B cell (primary cell): ENCODE results near the gene DDAH1. TPM values are rescaled to one million over a fixed set of nuclear protein-coding genes. Genes with fewer than 3 reads are reported as not detected.

Experiments used
- ATAC-seq: fragments of 200-7000 bp; cut with Tn5 transposase; one replicate; pipeline ENCODE4 v1.10.0; 2021; ENCODE audit warnings: low read depth, mild to moderate bottlenecking, moderate number of reproducible peaks, moderate library complexity
- CTCF ChIA-PET: fragments of 350-600 bp; sonication (Branson Sonifier 250); formaldehyde crosslinking; loops from one replicate; lab custom pipeline; 2021; ENCODE audit warnings: antibody characterized with exemption, inconsistent platforms; lab: Charles Lee
- POLR2A ChIA-PET: fragments of 350-600 bp; sonication (Branson Sonifier 250); formaldehyde crosslinking; loops from one replicate; lab custom pipeline; 2021; ENCODE audit warnings: antibody characterized with exemption; lab: Charles Lee
- DNase-seq: peaks from one replicate; pipeline ENCODE4 v3.0.0; 2013
- H2AFZ ChIP-seq: 2 replicates; pipeline ENCODE4 v1.6.1; 2012; ENCODE audit warnings: mild to moderate bottlenecking, low read depth, low read length; ENCODE audit not compliant: insufficient read depth, poor library complexity, severe bottlenecking
- H3K27ac ChIP-seq, 2 donors: 1 replicate in 1 of 2; 2 replicates in 1 of 2; pipeline ENCODE4 v1.5.1; 2012 to 2013; ENCODE audit warnings: low read length in 2 of 2, mild to moderate bottlenecking in 2 of 2, moderate library complexity in 1 of 2
- H3K27me3 ChIP-seq, 4 experiments: fragments of 200-600 bp in 1 of 4; sonication (generic) in 1 of 4; replicated peaks in 1 of 4; 1 replicate in 2 of 4; 2 replicates in 2 of 4; pipeline versions ENCODE4 v1.6.1 to v1.7.0; 2013 to 2016; ENCODE audit warnings: low read length in 3 of 4, mild to moderate bottlenecking in 2 of 4, mixed read lengths in 1 of 4, moderate library complexity in 1 of 4; ENCODE audit not compliant: insufficient read depth in 4 of 4, control insufficient read depth in 3 of 4; ENCODE audit errors: control extremely low read depth in 1 of 4
- H3K36me3 ChIP-seq, 2 experiments: replicated peaks in 1 of 2; 1 replicate in 1 of 2; 2 replicates in 1 of 2; pipeline versions ENCODE4 v1.6.1 to v1.7.1; 2013; ENCODE audit warnings: low read length in 1 of 2; ENCODE audit not compliant: insufficient read depth in 2 of 2, control insufficient read depth in 1 of 2; ENCODE audit errors: control extremely low read depth in 1 of 2, extremely low read depth in 1 of 2
- H3K4me1 ChIP-seq, 2 donors: fragments of 200-600 bp in 1 of 2; sonication (generic) in 1 of 2; 1 replicate in 1 of 2; 2 replicates in 1 of 2; pipeline versions ENCODE4 v1.5.1 to v1.6.1; 2013 to 2017; ENCODE audit warnings: low read length in 2 of 2; ENCODE audit not compliant: control insufficient read depth in 2 of 2, insufficient read depth in 2 of 2
- H3K4me2 ChIP-seq: replicated peaks from 2 replicates; pipeline ENCODE3; 2012; ENCODE audit warnings: mild to moderate bottlenecking, low read depth, low read length; ENCODE audit not compliant: poor library complexity, severe bottlenecking
- H3K4me3 ChIP-seq, 5 experiments: fragments of 200-600 bp in 1 of 5; sonication (generic) in 1 of 5; 1 replicate in 3 of 5; 2 replicates in 2 of 5; pipeline versions ENCODE4 v1.5.1 to v1.7.0; 2011 to 2016; ENCODE audit warnings: low read length in 4 of 5, mild to moderate bottlenecking in 4 of 5, low read depth in 2 of 5, control low read depth in 1 of 5, moderate library complexity in 1 of 5; ENCODE audit not compliant: insufficient read depth in 1 of 5; ENCODE audit errors: control extremely low read depth in 1 of 5, extremely low read depth in 1 of 5
- H3K79me2 ChIP-seq: fragments of 200-600 bp; sonication (generic); one replicate; pipeline ENCODE4 v1.6.0; 2016; ENCODE audit warnings: low read length; ENCODE audit not compliant: control insufficient read depth, insufficient read depth
- H3K9ac ChIP-seq: fragments of 200-600 bp; sonication (generic); 2 replicates; pipeline ENCODE4 v1.6.1; 2017; ENCODE audit warnings: mild to moderate bottlenecking, low read length, moderate library complexity
- H3K9me3 ChIP-seq, 3 donors: one replicate each; pipeline versions ENCODE4 v1.6.1 to v1.7.1; 2013; ENCODE audit warnings: low read length in 2 of 3; ENCODE audit not compliant: control insufficient read depth in 2 of 3, insufficient read depth in 1 of 3; ENCODE audit errors: control extremely low read depth in 1 of 3
- H4K20me1 ChIP-seq: 2 replicates; pipeline ENCODE4 v1.6.0; 2012; ENCODE audit warnings: mild to moderate bottlenecking, low read length; ENCODE audit not compliant: insufficient read depth, control insufficient read depth, poor library complexity, severe bottlenecking
- H3K27ac Mint-ChIP-seq: one replicate; pipeline ENCODE4 v1.8.0; 2021; ENCODE audit warnings: mixed read lengths
- H3K27me3 Mint-ChIP-seq: one replicate; pipeline ENCODE4 v1.8.0; 2021; ENCODE audit warnings: mixed read lengths
- H3K4me1 Mint-ChIP-seq: one replicate; pipeline ENCODE4 v1.8.0; 2021; ENCODE audit warnings: mixed read lengths
- H3K4me3 Mint-ChIP-seq: one replicate; pipeline ENCODE4 v1.8.0; 2021; ENCODE audit warnings: mixed read lengths
- H3K9me3 Mint-ChIP-seq: one replicate; pipeline ENCODE4 v1.8.0; 2022; ENCODE audit warnings: mixed read lengths; ENCODE audit not compliant: insufficient read depth
- CTCF ChIP-seq: fragments of 200-600 bp; IDR thresholded peaks from one replicate; pipeline ENCODE4 v1.8.0; 2022; ENCODE audit warnings: antibody characterized with exemption, mild to moderate bottlenecking
- EZH2 ChIP-seq: IDR thresholded peaks from 2 replicates; pipeline ENCODE4 v1.6.1; 2012; ENCODE audit warnings: borderline replicate concordance, low read depth, mild to moderate bottlenecking, moderate library complexity, low read length; ENCODE audit not compliant: insufficient read depth, poor library complexity, severe bottlenecking
- WGBS: methylation state at CpG from one replicate; pipeline ENCODE4 v1.1.5; 2013; ENCODE audit warnings: missing lambda C conversion rate; ENCODE audit not compliant: insufficient coverage; 5-methylcytosine and 5-hydroxymethylcytosine counted together
- intact Hi-C: fragments of 100-400 bp; cut with micrococcal nuclease; formaldehyde crosslinking; loops from one replicate; pipeline ENCODE4 v1.10.0; 2022
- polyA plus RNA-seq: library from polyadenylated mRNA; depleted of rRNA; stranded (reverse); fragments of >200 nt; gene quantifications from 2 replicates; pipeline ENCODE4 v1.2.3, GENCODE V29; 2012
- total RNA-seq, 2 donors: library from RNA; stranded (reverse); fragments of 120-200 nt in 1 of 2; gene quantifications; 1 replicate in 1 of 2; 2 replicates in 1 of 2; pipeline versions ENCODE4 v1.2.3 to v1.2.4, GENCODE V29; 2013 to 2022

DDAH1 gene
- total and polyA plus RNA-seq, 2 donors (not counting 1 experiment from before 2014, with no cell fraction given): 0.04 TPM; not detected in 1

- Histone ChIP-seq H3K9me3 (no peaks in the 10 kb centered on the region), H3K36me3 (no peaks in the 10 kb centered on the region), H3K4me2 (no peak overlapping the region), H4K20me1 (no peaks in the 10 kb centered on the region), H3K27me3 (no peaks in the 10 kb centered on the region), H3K79me2 (no peaks in the 10 kb centered on the region), H3K4me3 (no peak overlapping the region), H2AFZ (no peak overlapping the region), H3K4me1 (no peaks in the 10 kb centered on the region), H3K27ac (no peak overlapping the region), H3K9ac (no peak overlapping the region)
- H3K27me3 Mint-ChIP-seq: peaks cover 40% of the 10 kb centered on the region
- ChIA-PET CTCF (no interaction called here), POLR2A (no interaction called here)
- H3K27ac Mint-ChIP-seq: no peak overlapping the region
- DNase-seq (no peak), ATAC-seq (no peak)
- WGBS: 100% methylated on average over 1 of the region's 4 CpGs
- TF ChIP-seq CTCF (no peak), EZH2 (no peak)
- H3K4me1 Mint-ChIP-seq: no peaks in the 10 kb centered on the region
- intact Hi-C loops: loop anchor here (2.0 kb wide), 1 partner anchor 193 kb away; no protein-coding TSS in a partner anchor
- H3K4me3 Mint-ChIP-seq: no peak overlapping the region
- H3K9me3 Mint-ChIP-seq: peaks cover 6% of the 10 kb centered on the region
Measured at GRCh38 chr1:85502171-85502570, 37.2 kb upstream of the DDAH1 start.

DNA sequence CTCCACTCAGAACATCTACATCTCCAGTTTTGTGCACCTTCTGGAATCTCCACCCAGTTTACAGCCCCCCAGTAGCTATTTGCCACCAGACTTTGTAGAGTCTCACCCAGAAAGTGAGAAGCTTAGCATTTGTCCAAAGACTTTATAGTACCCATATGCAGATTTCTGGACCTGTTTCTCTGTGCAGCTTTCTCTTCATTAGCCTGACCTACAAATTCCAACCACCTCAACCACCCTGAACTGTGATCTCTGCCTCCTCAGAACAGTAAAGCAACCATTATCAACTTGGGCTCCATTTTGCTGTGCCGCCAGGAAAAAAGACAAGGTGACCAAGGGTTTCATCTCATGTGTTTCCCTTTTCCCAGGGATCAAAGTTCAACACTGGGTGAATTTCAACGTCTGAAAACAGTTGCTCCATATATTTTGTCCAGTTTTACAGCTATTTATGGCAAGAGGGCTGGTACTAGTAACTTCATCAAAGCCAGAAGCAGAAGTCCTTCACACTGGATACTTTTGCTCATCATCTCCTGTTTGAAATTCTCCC is 36.5 kb upstream of the DDAH1 start:
- Histone ChIP-seq H3K9me3 (no peaks in the 10 kb centered on the region), H2AFZ (no peak overlapping the region), H4K20me1 (no peaks in the 10 kb centered on the region), H3K9ac (no peak overlapping the region), H3K4me2 (no peak overlapping the region), H3K79me2 (no peaks in the 10 kb centered on the region), H3K4me1 (no peaks in the 10 kb centered on the region), H3K27me3 (no peaks in the 10 kb centered on the region), H3K27ac (no peak overlapping the region), H3K4me3 (no peak overlapping the region), H3K36me3 (no peaks in the 10 kb centered on the region)
- no peak overlapping the region for H3K4me3 Mint-ChIP-seq
- peaks cover 37% of the 10 kb centered on the region for H3K27me3 Mint-ChIP-seq
- 100% methylated on average over 1 of the region's 2 CpGs for WGBS
- peaks cover 6% of the 10 kb centered on the region for H3K9me3 Mint-ChIP-seq
- POLR2A ChIA-PET: no interaction called here
- TF ChIP-seq EZH2: no peak
- no peak for TF ChIP-seq CTCF
- intact Hi-C loops: no loop called here
- ATAC-seq (no peak), DNase-seq (no peak)
- no peaks in the 10 kb centered on the region for H3K4me1 Mint-ChIP-seq
- H3K27ac Mint-ChIP-seq: no peak overlapping the region
- CTCF ChIA-PET: no interaction called here
